ENCODE measurements around the gene ECSIT. TPM values are rescaled to one million over a fixed set of nuclear protein-coding genes. Genes with fewer than 3 reads are reported as not detected.

Gene ECSIT
- total and polyA plus RNA-seq, 2 experiments from 2014 or later: 36.6 to 66.5 TPM

DNA sequence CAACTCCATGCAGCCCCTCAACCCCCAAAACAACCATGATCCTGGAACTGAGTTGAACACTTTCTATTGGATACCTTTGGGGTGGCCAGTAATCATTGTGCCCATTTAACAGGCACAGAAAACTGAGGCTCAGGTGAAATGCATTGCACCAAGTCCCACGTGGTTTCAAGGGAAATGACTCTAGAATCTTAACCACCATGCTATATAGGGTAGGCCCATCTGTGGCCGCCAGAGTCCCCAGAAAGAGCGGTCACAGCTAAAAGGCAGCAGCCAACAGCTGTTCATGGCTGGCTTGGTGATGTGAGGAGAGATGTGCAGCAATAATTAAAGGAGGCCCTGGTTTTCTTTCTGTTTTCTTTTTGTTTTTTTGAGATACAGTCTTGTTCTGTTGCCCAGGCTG is 12.3 kb upstream of the ECSIT start:
- no peak overlapping the region; the same call in 1 of the 2 replicates for H3K27ac ChIP-seq (ENCODE audit: low read depth)

More for the DNA sequence above, 12.3 kb upstream of the ECSIT start:
- Mint-ChIP-seq H3K36me3 (ENCODE audit: low read depth) (no peaks in the 10 kb centered on the region), H3K27me3 (ENCODE audit: insufficient read depth, low read depth, poor library complexity) (peaks cover 23% of the 10 kb centered on the region), H3K27ac (no peak overlapping the region), H3K9me3 (no peaks in the 10 kb centered on the region), H3K4me1 (peaks cover 19% of the 10 kb centered on the region), H3K4me3 (no peak overlapping the region)
- H3K4me1 ChIP-seq (ENCODE audit: insufficient read depth): peaks cover 13% of the 10 kb centered on the region
- no peak overlapping the region for H3K4me3 ChIP-seq
- H3K79me2 ChIP-seq (replicated peaks; ENCODE audit: insufficient read depth): no peaks in the 10 kb centered on the region
- H3K4me2 ChIP-seq: no peak overlapping the region
- DNase-seq (ENCODE audit: low spot score) (no peak), ATAC-seq (no peak)
- 0 out of 2 replicates have a peak, but pooled peaks cover 9% of the 10 kb centered on the region for H3F3A ChIP-seq (replicated peaks; ENCODE audit: low read depth)
- no peaks in the 10 kb centered on the region for H3K27me3 ChIP-seq (ENCODE audit: insufficient read depth)
- no peaks in the 10 kb centered on the region for H3K9me2 ChIP-seq (ENCODE audit: insufficient read depth)
- no peak overlapping the region for H2AFZ ChIP-seq
- no peak for TF ChIP-seq POLR2AphosphoS5 (IDR thresholded peaks at IDR 0.05; ENCODE audit: low read depth)
- TF ChIP-seq STAT1 (IDR thresholded peaks at IDR 0.05; ENCODE audit: unreplicated experiment): no peak
- no peak for TF ChIP-seq EZH2 (IDR thresholded peaks at IDR 0.05; ENCODE audit: low read depth, unreplicated experiment)
- TF ChIP-seq, protein P1, sequence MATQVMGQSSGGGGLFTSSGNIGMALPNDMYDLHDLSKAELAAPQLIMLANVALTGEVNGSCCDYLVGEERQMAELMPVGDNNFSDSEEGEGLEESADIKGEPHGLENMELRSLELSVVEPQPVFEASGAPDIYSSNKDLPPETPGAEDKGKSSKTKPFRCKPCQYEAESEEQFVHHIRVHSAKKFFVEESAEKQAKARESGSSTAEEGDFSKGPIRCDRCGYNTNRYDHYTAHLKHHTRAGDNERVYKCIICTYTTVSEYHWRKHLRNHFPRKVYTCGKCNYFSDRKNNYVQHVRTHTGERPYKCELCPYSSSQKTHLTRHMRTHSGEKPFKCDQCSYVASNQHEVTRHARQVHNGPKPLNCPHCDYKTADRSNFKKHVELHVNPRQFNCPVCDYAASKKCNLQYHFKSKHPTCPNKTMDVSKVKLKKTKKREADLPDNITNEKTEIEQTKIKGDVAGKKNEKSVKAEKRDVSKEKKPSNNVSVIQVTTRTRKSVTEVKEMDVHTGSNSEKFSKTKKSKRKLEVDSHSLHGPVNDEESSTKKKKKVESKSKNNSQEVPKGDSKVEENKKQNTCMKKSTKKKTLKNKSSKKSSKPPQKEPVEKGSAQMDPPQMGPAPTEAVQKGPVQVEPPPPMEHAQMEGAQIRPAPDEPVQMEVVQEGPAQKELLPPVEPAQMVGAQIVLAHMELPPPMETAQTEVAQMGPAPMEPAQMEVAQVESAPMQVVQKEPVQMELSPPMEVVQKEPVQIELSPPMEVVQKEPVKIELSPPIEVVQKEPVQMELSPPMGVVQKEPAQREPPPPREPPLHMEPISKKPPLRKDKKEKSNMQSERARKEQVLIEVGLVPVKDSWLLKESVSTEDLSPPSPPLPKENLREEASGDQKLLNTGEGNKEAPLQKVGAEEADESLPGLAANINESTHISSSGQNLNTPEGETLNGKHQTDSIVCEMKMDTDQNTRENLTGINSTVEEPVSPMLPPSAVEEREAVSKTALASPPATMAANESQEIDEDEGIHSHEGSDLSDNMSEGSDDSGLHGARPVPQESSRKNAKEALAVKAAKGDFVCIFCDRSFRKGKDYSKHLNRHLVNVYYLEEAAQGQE (IDR thresholded peaks at IDR 0.05; ENCODE audit: unreplicated experiment): no peak
- TF ChIP-seq, protein P2, sequence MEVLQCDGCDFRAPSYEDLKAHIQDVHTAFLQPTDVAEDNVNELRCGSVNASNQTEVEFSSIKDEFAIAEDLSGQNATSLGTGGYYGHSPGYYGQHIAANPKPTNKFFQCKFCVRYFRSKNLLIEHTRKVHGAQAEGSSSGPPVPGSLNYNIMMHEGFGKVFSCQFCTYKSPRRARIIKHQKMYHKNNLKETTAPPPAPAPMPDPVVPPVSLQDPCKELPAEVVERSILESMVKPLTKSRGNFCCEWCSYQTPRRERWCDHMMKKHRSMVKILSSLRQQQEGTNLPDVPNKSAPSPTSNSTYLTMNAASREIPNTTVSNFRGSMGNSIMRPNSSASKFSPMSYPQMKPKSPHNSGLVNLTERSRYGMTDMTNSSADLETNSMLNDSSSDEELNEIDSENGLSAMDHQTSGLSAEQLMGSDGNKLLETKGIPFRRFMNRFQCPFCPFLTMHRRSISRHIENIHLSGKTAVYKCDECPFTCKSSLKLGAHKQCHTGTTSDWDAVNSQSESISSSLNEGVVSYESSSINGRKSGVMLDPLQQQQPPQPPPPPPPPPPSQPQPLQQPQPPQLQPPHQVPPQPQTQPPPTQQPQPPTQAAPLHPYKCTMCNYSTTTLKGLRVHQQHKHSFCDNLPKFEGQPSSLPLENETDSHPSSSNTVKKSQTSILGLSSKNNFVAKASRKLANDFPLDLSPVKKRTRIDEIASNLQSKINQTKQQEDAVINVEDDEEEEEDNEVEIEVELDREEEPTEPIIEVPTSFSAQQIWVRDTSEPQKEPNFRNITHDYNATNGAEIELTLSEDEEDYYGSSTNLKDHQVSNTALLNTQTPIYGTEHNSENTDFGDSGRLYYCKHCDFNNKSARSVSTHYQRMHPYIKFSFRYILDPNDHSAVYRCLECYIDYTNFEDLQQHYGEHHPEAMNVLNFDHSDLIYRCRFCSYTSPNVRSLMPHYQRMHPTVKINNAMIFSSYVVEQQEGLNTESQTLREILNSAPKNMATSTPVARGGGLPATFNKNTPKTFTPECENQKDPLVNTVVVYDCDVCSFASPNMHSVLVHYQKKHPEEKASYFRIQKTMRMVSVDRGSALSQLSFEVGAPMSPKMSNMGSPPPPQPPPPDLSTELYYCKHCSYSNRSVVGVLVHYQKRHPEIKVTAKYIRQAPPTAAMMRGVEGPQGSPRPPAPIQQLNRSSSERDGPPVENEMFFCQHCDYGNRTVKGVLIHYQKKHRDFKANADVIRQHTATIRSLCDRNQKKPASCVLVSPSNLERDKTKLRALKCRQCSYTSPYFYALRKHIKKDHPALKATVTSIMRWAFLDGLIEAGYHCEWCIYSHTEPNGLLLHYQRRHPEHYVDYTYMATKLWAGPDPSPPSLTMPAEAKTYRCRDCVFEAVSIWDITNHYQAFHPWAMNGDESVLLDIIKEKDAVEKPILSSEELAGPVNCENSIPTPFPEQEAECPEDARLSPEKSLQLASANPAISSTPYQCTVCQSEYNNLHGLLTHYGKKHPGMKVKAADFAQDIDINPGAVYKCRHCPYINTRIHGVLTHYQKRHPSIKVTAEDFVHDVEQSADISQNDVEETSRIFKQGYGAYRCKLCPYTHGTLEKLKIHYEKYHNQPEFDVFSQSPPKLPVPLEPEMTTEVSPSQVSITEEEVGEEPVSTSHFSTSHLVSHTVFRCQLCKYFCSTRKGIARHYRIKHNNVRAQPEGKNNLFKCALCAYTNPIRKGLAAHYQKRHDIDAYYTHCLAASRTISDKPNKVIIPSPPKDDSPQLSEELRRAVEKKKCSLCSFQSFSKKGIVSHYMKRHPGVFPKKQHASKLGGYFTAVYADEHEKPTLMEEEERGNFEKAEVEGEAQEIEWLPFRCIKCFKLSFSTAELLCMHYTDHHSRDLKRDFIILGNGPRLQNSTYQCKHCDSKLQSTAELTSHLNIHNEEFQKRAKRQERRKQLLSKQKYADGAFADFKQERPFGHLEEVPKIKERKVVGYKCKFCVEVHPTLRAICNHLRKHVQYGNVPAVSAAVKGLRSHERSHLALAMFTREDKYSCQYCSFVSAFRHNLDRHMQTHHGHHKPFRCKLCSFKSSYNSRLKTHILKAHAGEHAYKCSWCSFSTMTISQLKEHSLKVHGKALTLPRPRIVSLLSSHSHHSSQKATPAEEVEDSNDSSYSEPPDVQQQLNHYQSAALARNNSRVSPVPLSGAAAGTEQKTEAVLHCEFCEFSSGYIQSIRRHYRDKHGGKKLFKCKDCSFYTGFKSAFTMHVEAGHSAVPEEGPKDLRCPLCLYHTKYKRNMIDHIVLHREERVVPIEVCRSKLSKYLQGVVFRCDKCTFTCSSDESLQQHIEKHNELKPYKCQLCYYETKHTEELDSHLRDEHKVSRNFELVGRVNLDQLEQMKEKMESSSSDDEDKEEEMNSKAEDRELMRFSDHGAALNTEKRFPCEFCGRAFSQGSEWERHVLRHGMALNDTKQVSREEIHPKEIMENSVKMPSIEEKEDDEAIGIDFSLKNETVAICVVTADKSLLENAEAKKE (CRISPR knock-in tag; IDR thresholded peaks at IDR 0.05): no peak
- TF ChIP-seq, protein P3, sequence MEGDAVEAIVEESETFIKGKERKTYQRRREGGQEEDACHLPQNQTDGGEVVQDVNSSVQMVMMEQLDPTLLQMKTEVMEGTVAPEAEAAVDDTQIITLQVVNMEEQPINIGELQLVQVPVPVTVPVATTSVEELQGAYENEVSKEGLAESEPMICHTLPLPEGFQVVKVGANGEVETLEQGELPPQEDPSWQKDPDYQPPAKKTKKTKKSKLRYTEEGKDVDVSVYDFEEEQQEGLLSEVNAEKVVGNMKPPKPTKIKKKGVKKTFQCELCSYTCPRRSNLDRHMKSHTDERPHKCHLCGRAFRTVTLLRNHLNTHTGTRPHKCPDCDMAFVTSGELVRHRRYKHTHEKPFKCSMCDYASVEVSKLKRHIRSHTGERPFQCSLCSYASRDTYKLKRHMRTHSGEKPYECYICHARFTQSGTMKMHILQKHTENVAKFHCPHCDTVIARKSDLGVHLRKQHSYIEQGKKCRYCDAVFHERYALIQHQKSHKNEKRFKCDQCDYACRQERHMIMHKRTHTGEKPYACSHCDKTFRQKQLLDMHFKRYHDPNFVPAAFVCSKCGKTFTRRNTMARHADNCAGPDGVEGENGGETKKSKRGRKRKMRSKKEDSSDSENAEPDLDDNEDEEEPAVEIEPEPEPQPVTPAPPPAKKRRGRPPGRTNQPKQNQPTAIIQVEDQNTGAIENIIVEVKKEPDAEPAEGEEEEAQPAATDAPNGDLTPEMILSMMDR (conservative IDR thresholded peaks at IDR 0.05; ENCODE audit: low read depth in 2 of 2): no peak
- H3K36me3 ChIP-seq (ENCODE audit: insufficient read depth): no peaks in the 10 kb centered on the region
- no peaks in the 10 kb centered on the region for H4K20me1 ChIP-seq (replicated peaks; ENCODE audit: insufficient read depth)

All from GM23338 (cell line).